Erythroblast (primary cell): ENCODE measurements around the gene CHAC2.

Experiments
- GATA1 ChIP-seq: IDR thresholded peaks from 2 replicates; pipeline ENCODE4 v1.6.1; 2011; ENCODE audit warnings: low read depth, mild to moderate bottlenecking, control low read depth, low read length, moderate library complexity
- POLR2A ChIP-seq: IDR thresholded peaks from 2 replicates; pipeline ENCODE4 v1.6.1; 2011; ENCODE audit warnings: mild to moderate bottlenecking, low read length

- no peak for TF ChIP-seq POLR2A
- no peak for TF ChIP-seq GATA1
Observed at GRCh38 chr2:53801547-53801946, 33.9 kb downstream of the CHAC2 start.
